HepG2 (cell line): ENCODE data around the gene PEX11B. TPM values are rescaled to one million over a fixed set of nuclear protein-coding genes. Genes with fewer than 3 reads are reported as not detected.

ENCODE experiments used
- ISL2 ChIP-seq: sonication (generic); formaldehyde crosslinking; IDR thresholded peaks from 2 replicates; pipeline ENCODE4 v1.5.0; 2020; ENCODE audit warnings: missing genetic modification reagents
- KDM6A ChIP-seq: IDR thresholded peaks from 2 replicates; pipeline ENCODE4 v1.6.1; 2016; ENCODE audit warnings: low read depth
- MAZ ChIP-seq, 2 experiments: sonication (generic) in 1 of 2; formaldehyde crosslinking in 1 of 2; IDR thresholded peaks; 2 replicates each; pipeline versions ENCODE4 v1.5.0 to v1.6.1; 2012 to 2020; ENCODE audit warnings: low read depth in 2 of 2, mild to moderate bottlenecking in 2 of 2, borderline replicate concordance in 1 of 2, improper control_type of control experiment in 1 of 2, low read length in 1 of 2, missing genetic modification reagents in 1 of 2, moderate library complexity in 1 of 2
- PAX8 ChIP-seq: sonication (generic); formaldehyde crosslinking; IDR thresholded peaks from 2 replicates; pipeline ENCODE4 v1.8.0; 2022; ENCODE audit warnings: mild to moderate bottlenecking, missing genetic modification reagents, borderline replicate concordance
- POLR2G ChIP-seq: fragments of 200-400 bp; formaldehyde crosslinking; IDR thresholded peaks from 2 replicates; pipeline ENCODE4 v1.6.1; 2018; ENCODE audit warnings: mild to moderate bottlenecking, low read depth, low read length, moderate library complexity
- U2AF2 ChIP-seq: fragments of 200-400 bp; formaldehyde crosslinking; IDR thresholded peaks from 2 replicates; pipeline ENCODE4 v1.6.1; 2017; ENCODE audit warnings: low read depth, mild to moderate bottlenecking, low read length
- ZNF143 ChIP-seq: sonication (generic); formaldehyde crosslinking; IDR thresholded peaks from 2 replicates; pipeline ENCODE4 v1.4.0; 2020; ENCODE audit warnings: missing genetic modification reagents
- ZNF331 ChIP-seq: sonication (generic); formaldehyde crosslinking; IDR thresholded peaks from 2 replicates; pipeline ENCODE4 v1.4.0; 2020; ENCODE audit warnings: missing genetic modification reagents
- ZNF354B ChIP-seq: sonication (generic); formaldehyde crosslinking; IDR thresholded peaks from 2 replicates; pipeline ENCODE4 v1.8.0; 2022; ENCODE audit warnings: mild to moderate bottlenecking, missing genetic modification reagents
- ZNF441 ChIP-seq: sonication (generic); formaldehyde crosslinking; IDR thresholded peaks from 2 replicates; pipeline ENCODE4 v1.7.0; 2021; ENCODE audit warnings: missing genetic modification reagents, borderline replicate concordance
- ZNF543 ChIP-seq: sonication (generic); formaldehyde crosslinking; IDR thresholded peaks from 2 replicates; pipeline ENCODE4 v1.4.0; 2020; ENCODE audit warnings: mild to moderate bottlenecking, missing genetic modification reagents
- ZNF737 ChIP-seq: sonication (generic); formaldehyde crosslinking; IDR thresholded peaks from 2 replicates; pipeline ENCODE4 v1.5.0; 2020; ENCODE audit warnings: missing genetic modification reagents, mild to moderate bottlenecking, borderline replicate concordance
- ZNF75D ChIP-seq: sonication (generic); formaldehyde crosslinking; IDR thresholded peaks from 2 replicates; pipeline ENCODE4 v1.8.1; 2023; ENCODE audit warnings: missing genetic modification reagents, mild to moderate bottlenecking, borderline replicate concordance
- ZSCAN22 ChIP-seq: sonication (generic); formaldehyde crosslinking; IDR thresholded peaks from 2 replicates; pipeline ENCODE4 v1.4.0; 2020; ENCODE audit warnings: mild to moderate bottlenecking, missing genetic modification reagents
- polyA plus RNA-seq, 8 experiments: library from polyadenylated mRNA; depleted of rRNA in 3 of 8; stranded (reverse) in 7 of 8; unstranded in 1 of 8; fragments of >200 nt; fragmentation: Illumina TruSeq in 4 of 8; extraction: Trizol in 4 of 8; gene quantifications; 2 replicates each; pipeline versions ENCODE4 v1.2.1 to v1.2.3, GENCODE V29; 2011 to 2016; ENCODE audit warnings: low read depth in 4 of 8, missing spikeins in 1 of 8, mixed read lengths in 1 of 8; ENCODE audit not compliant: insufficient read depth in 1 of 8
- total RNA-seq, 5 experiments: library from RNA; depleted of rRNA; stranded (reverse); fragments of >200 nt; fragmentation: Illumina TruSeq; extraction: Trizol; gene quantifications; 2 replicates each; pipeline ENCODE4 v1.2.3, GENCODE V29; 2016; ENCODE audit warnings: low read depth in 1 of 5
- TF ChIP-seq, protein P1 (sequence below): sonication (generic); formaldehyde crosslinking; IDR thresholded peaks from 2 replicates; pipeline ENCODE4 v1.8.1; 2022; ENCODE audit warnings: low read depth, mild to moderate bottlenecking, missing genetic modification reagents
- TF ChIP-seq, protein P2 (sequence below): sonication (generic); formaldehyde crosslinking; IDR thresholded peaks from 2 replicates; pipeline ENCODE4 v1.4.0; 2020; ENCODE audit warnings: missing genetic modification reagents
- TF ChIP-seq, protein P3 (sequence below): sonication (generic); formaldehyde crosslinking; conservative IDR thresholded peaks from 2 replicates; pipeline ENCODE4 v1.4.0; 2020; ENCODE audit warnings: mild to moderate bottlenecking, missing genetic modification reagents, moderate library complexity
- TF ChIP-seq, protein P4 (sequence below): sonication (generic); formaldehyde crosslinking; IDR thresholded peaks from 2 replicates; pipeline ENCODE4 v1.5.0; 2020; ENCODE audit warnings: missing genetic modification reagents, mild to moderate bottlenecking, borderline replicate concordance

The PEX11B gene
- total and polyA plus RNA-seq, 2 of the 13 experiments (the other 11 are each of a cell fraction or from before 2014, with no cell fraction given) = 21.6 to 48.4 TPM

DNA sequence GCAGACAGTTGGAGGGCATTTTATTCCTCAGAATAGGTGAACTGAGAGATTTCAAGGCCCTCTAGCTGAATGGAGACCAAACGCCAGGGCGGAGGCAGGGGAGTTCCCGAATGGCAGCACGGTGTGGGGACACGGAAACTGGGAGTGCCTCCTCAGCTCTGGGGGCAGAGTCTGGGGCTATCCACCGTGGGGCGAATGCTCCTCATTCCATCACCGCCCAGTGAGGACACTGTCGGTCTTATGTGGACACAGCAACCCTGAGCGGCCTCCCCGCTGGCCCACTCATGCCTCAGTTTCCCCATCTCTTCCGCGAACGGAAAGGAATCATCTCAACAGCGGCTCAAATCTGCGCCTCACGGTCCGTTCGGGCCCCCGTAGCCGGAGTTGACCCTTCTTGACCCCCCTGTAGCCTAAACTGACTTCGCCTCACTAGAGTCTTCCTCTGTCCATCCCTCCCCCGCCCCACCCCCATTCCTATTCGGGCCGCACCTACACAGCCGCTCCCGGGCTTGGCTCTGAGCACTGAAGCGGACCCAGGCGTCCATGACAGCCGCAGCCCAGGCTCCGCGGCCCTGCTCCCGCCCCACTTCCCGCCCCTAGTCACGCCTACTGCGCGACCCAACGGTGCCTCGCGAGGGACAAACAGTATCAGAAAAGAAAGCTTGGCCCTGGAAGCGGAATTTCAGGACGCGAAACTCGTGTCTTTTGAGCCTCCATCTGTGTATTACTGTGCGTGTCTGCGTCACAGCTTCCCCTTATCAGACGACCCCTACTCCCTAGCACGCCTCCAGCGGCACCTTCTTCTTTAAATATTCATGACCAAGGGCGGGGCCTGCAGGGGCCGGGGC lies at the start of gene PEX11B (continued):
- TF ChIP-seq, protein P1, sequence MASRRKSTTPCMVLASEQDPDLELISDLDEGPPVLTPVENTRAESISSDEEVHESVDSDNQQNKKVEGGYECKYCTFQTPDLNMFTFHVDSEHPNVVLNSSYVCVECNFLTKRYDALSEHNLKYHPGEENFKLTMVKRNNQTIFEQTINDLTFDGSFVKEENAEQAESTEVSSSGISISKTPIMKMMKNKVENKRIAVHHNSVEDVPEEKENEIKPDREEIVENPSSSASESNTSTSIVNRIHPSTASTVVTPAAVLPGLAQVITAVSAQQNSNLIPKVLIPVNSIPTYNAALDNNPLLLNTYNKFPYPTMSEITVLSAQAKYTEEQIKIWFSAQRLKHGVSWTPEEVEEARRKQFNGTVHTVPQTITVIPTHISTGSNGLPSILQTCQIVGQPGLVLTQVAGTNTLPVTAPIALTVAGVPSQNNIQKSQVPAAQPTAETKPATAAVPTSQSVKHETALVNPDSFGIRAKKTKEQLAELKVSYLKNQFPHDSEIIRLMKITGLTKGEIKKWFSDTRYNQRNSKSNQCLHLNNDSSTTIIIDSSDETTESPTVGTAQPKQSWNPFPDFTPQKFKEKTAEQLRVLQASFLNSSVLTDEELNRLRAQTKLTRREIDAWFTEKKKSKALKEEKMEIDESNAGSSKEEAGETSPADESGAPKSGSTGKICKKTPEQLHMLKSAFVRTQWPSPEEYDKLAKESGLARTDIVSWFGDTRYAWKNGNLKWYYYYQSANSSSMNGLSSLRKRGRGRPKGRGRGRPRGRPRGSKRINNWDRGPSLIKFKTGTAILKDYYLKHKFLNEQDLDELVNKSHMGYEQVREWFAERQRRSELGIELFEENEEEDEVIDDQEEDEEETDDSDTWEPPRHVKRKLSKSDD (CRISPR knock-in tag) = no peak
- 0 out of 2 replicates have a peak, but pooled peaks have one; percentile 35 for TF ChIP-seq MAZ (IDR thresholded peaks at IDR 0.05; ENCODE audit: borderline replicate concordance, low read depth, low read length)
- 0 out of 2 replicates have a peak, but pooled peaks have one; percentile 34 for TF ChIP-seq MAZ (CRISPR knock-in tag; IDR thresholded peaks at IDR 0.05; ENCODE audit: low read depth)
- no peak for TF ChIP-seq ZNF737 (CRISPR knock-in tag)
- no peak for TF ChIP-seq ZSCAN22
- no peak for TF ChIP-seq U2AF2
- TF ChIP-seq ZNF75D = no peak
- TF ChIP-seq POLR2G = peak; percentile 66
- no peak for TF ChIP-seq ZNF143 (CRISPR knock-in tag)
- no peak for TF ChIP-seq ZNF441 (CRISPR knock-in tag)
- no peak for TF ChIP-seq ZNF354B (CRISPR knock-in tag)
- TF ChIP-seq, protein P2, sequence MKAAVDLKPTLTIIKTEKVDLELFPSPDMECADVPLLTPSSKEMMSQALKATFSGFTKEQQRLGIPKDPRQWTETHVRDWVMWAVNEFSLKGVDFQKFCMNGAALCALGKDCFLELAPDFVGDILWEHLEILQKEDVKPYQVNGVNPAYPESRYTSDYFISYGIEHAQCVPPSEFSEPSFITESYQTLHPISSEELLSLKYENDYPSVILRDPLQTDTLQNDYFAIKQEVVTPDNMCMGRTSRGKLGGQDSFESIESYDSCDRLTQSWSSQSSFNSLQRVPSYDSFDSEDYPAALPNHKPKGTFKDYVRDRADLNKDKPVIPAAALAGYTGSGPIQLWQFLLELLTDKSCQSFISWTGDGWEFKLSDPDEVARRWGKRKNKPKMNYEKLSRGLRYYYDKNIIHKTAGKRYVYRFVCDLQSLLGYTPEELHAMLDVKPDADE = no peak
- TF ChIP-seq PAX8 (CRISPR knock-in tag) = no peak
- no peak for TF ChIP-seq ISL2
- no peak for TF ChIP-seq KDM6A (CRISPR knock-in tag)
- no peak; the same call in 1 of the 2 replicates for TF ChIP-seq ZNF543 (CRISPR knock-in tag)
- no peak for TF ChIP-seq ZNF331
- TF ChIP-seq, protein P3, sequence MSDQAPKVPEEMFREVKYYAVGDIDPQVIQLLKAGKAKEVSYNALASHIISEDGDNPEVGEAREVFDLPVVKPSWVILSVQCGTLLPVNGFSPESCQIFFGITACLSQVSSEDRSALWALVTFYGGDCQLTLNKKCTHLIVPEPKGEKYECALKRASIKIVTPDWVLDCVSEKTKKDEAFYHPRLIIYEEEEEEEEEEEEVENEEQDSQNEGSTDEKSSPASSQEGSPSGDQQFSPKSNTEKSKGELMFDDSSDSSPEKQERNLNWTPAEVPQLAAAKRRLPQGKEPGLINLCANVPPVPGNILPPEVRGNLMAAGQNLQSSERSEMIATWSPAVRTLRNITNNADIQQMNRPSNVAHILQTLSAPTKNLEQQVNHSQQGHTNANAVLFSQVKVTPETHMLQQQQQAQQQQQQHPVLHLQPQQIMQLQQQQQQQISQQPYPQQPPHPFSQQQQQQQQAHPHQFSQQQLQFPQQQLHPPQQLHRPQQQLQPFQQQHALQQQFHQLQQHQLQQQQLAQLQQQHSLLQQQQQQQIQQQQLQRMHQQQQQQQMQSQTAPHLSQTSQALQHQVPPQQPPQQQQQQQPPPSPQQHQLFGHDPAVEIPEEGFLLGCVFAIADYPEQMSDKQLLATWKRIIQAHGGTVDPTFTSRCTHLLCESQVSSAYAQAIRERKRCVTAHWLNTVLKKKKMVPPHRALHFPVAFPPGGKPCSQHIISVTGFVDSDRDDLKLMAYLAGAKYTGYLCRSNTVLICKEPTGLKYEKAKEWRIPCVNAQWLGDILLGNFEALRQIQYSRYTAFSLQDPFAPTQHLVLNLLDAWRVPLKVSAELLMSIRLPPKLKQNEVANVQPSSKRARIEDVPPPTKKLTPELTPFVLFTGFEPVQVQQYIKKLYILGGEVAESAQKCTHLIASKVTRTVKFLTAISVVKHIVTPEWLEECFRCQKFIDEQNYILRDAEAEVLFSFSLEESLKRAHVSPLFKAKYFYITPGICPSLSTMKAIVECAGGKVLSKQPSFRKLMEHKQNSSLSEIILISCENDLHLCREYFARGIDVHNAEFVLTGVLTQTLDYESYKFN (CRISPR knock-in tag) = no peak
- TF ChIP-seq, protein P4, sequence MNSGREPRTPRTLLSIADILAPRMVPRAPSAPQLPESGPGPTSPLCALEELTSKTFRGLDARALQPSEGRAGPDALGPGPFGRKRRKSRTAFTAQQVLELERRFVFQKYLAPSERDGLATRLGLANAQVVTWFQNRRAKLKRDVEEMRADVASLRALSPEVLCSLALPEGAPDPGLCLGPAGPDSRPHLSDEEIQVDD (CRISPR knock-in tag) = no peak
